ELF-1 (cell line): ENCODE results near the gene INTS4.
"Not testable (repeated sequence)": the region's sequence is repeated elsewhere in the genome, so short reads cannot be mapped to it uniquely, and the experiment has no call there.

Experiments
- DNase-seq: peaks from one replicate; pipeline ENCODE4 v3.0.0-alpha.2; 2016; ENCODE audit warnings: low read depth, low spot score

The INTS4 gene

DNA sequence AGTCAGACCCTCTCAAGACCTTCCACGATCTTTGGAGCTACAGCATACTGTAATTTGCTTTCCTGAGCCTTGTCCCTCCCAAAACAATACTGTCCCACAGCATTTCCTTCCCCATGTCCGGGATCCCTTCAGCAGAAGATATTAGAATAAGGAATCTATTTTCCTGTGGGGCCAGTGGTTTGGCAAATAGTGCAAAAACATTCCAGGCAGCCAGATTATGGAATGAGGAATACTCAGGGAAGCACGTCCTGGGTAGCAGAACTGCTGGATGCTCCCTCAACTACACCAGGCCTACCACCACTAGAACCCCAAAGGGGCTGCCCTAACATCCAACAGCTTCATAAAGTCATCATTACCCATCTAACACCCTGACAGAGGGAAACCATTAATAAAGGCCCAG is 112.1 kb downstream of the INTS4 start:
- DNase-seq: no peak

DNA sequence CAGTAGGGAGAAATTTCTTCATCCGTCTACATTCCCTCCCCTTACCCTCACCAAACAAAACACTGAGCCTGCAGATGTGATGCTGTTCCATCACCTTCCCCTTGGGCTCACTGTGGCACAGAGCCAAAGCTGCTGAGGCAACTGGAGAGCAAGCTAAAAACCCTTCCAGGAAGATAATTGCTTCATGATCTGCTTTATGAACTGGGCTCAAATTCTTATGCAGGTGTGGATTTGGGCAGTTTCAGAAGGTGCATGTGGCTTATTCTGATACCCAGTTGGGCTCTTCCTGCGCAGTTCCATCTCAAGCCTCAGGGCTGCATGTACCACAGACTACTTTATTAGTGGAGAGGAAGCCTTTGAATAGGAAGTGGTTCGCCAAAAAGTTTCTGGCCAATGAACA is 115.2 kb downstream of the INTS4 start:
- no peak for DNase-seq

DNA sequence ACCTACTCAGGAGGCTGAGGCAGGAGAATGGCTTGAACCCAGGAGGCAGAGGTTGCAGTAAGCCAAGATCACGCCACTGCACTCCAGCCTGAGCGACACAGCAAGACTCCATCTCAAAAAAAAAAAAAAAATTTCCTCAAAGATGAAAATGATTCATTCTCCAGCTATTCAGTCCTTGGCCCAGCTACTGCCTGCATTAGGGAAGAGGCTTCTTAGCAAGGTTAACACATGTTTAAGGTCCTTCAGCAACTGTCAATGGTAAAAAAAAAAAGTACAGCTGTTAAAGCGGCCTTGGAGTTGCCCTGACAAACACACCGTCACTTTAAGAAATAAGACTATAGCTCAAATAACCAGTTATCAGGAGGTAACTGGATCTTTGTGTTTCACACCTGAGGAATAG is 116.2 kb downstream of the INTS4 start:
- not testable (repeated sequence) for DNase-seq

DNA sequence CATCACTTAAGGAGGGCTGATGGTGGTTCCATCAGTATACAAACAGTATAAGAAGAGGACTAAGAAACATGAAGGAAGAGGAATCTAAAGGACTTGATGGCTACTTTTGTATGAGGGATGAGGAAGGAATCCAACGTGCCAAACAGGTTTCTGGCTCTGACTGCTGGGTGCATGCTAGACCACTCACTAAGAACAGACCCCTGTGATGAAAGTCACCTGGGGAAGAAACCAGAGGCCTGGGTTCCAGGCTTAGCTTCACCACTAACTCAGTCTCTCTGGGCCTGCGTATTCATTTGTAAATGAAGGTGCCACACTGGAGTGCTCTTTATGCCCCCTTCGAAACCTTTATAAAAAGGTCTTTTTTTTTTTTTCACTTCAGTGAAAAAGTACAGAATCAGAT is 118.4 kb downstream of the INTS4 start:
- peak; percentile 47 for DNase-seq

DNA sequence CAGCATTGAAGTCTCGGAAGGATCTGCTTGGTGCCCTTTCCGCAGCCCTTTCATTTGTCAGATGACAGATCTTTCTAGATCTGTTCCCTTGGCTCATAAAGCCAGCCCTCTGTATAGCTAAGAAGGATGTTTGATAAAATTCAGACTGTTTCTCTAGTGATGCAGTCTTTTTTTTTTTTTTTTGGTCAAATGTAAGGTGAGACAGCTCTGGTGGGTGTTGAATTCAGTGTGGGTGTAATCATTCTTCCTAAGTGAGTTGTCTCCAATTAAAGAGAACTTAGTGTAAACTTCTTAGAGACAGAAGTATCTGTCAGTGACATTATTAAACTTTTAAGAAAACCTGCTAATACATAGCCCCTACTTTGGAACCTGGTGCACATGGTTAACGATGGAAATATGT is 120.3 kb downstream of the INTS4 start:
- DNase-seq: no peak

DNA sequence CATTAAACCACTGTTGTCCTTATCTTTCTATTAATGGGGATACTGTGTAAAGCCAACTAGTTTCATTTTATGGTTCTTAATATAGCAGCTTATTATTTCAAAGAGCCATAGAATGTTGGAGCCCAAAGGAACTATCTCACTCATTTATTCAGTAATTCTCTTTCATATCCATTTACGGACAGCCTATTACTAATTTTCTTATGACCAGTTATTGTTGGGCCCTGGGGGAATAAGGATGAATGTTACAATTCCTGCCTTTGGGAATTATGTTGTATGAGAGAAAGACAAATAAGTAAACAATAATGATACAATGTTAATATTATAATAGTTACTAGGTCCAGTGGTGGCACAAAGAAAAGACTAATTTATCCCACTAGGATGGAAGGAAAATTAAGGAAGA is 121.1 kb downstream of the INTS4 start:
- DNase-seq: no peak

DNA sequence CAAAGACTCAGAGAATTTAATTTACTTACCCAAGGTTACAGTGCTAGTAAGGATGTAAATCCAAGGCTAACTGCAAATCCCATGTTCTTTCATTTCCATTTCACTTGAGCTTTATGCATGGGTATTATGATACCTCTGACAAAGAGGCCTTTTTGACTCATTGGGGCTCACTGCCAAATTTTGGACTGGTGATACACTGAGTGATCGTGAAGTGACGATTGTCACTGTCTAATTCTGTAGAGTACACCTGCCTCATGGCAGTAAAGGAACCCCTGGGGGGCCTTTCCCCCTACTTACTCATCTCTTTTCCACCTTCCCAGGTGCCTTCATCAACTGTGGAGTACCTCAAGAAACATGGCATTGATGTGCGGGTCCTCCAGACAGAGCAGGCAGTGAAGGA is 122.6 kb downstream of the INTS4 start:
- no peak for DNase-seq

DNA sequence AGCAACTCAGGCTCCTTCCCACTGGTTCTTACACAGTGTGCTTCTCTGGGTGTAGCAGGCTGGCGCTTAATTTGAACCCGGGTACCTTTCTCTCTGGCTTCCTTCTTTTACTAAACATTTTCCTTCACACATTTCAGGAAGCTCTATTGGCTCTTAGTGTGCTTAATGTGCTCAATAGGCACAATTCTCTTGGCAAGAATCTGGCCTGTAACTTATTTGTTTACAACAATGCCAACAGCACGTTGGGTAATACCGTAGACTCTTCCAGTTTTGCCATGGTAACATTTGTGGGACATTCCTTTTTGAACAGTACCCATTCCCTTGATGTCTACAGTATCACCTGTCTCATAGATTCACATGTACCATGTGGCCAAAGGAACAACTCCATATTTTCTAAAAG is 125.7 kb downstream of the INTS4 start:
- no peak for DNase-seq

DNA sequence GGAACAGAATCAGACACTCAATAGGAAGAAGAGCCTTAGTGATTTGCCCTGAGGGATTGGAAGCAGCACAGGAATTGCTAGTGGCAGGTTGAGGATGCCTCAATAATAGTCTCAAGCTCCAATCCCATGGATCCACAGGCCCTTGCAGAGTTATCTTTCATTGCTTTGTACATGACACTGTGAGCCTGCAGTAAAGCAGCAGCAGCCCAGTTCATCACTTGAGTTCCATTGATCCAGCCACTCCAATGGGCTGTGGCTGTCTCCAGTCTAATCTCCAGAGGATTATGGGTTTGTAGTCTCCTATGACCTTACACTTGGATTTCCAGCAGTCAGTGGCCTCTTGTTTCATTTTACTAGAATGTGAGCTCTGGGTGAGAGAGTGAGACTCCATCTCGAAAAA is 128.1 kb downstream of the INTS4 start:
- DNase-seq: no peak

DNA sequence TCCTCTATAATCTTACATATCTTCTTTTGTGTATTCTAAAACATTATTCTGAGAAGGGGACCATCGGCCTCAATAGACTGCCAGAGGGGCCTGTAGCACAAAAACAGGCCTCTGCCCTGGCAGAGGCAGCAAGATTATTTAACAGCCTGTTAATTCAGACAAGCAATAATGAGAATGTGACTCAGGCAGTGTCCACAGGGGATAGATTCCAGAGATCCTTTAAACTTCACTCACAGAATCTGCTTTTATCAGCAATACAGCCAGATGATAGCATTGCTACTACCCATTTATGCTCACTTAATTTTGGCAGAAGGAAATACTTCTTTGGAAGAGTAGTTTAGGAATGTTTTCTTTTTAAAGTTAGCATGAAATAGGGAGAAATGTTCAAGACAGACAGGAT is 128.7 kb downstream of the INTS4 start:
- no peak for DNase-seq

DNA sequence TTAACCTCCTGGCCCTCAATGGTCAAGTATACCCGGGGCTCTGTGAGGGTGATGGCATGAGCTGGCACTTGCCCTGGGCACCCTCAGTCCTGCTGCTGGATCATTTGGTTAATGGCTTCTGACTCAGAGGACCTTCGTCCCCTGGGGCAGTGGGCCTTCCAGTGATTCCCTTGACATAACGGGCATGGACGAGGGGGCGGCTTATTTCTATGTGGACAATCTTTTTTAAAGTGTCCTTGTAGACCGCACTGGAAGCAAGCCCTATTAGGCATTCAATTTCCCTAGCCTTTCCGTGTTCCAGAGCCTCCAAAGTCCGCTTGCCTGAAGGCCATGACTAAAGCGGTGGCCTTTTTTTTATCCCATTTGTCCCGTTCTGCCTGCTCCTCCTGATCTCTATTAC is 133.0 kb downstream of the INTS4 start:
- DNase-seq: not testable (repeated sequence)

DNA sequence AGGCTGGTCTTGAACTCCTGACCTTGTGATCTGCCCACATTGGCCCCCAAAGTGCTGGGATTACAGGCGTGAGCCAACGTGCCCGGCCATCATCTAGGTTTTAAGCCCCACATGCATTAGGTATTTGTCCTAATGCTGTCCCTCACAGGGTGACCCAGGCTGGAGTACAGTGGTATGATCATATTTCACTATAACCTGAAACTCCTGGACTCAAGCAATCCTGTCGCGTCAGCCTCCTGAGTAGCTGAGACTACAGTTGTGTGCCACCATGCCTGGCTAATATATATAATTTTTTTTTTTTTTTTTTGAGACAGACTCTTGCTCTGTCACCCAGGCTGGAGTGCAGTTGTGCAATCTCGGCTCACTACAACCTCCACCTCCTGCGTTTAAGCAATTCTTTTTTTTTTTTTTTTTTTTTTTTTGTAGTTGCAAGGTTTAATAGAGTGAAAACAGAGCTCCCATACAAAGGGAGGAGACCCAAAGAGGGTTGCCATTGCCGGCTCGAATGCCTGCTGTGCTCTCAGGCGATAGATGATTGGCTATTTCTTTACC is 136.5 kb downstream of the INTS4 start:
- DNase-seq: not testable (repeated sequence)

DNA sequence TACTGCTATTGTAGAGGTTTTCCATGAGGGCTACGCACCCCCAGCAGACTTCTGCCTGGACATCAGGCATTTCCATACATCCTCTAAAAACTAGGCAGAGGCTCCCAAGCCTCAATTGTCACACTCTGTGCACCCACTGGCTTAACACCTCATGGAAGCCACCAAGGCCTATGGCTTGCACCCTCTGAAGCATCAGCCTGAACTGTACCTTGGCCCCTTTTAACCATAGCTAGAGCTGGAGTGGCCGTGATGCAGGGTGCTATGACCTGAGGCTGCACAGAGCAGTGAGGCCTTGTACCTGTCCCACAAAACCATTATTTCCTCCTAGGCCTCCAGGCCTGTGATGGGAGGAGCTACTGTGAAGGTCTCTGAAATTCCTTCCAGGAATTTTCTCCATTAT is 139.6 kb downstream of the INTS4 start:
- DNase-seq: no peak

DNA sequence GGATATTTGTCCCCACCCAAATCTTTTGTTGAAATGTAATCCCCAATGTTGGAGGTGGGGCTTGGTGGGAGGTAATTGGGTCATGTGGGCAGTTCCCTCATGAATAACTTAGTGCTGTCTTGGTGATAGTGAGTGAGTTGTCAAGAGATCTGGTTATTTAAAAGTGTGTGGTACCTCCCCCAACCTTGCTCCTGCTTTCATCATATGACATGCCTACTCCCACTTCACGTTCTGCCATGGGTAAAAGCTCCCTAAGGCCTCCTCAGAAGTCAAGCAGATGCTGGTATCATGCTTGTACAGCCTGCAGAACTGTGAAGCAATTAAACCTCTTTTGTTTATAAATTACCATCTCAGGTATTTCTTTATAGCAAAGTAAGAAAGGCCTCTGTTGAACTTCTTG is 143.0 kb downstream of the INTS4 start:
- DNase-seq: no peak

DNA sequence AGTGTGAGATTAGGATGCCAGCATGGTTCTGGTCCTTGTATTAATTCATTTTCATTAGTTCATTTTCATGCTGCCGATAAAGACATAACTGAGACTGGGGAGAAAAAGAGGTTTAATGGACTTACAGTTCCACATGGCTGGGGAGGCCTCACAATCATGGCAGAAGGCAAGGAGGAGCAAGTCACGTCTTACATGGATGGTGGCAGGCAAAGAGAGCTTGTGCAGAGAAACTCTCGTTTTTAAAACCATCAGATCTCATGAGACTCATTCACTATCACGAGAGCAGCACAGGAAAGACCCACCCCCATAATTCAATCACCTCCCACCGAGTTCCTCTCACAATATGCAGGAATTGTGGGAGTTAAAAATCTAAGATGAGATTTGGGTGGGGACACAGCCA is 150.8 kb downstream of the INTS4 start:
- DNase-seq: not testable (repeated sequence)

DNA sequence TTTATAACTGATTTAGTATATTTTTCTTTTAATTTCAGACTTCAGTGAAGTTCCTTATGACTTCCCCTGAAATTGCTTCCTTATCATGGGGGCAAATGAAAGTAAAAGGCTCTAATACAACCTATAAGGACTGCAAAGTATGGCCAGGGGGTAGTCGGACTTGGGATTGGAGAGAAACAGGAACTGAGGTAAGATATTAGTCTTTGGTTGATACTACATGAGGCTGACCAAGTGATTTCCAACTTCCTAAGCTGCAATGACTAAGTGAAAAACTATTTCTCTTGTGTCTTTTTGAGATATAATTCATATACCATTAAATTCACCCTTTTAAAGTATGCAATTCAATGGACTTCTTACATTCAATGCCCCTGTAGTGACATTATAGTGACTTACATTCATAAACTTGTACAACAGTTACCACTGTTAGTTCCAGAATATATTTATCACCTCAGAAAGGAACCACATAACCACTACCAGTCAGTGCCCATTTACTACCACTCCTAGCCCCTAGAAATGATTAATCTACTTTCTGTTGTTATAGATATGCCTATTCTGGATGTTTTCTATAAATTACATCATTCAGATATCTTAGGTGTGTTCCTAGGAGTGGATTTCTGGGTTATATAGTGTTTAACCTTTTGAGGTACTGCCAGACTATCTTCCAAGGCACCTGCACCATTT is 151.9 kb downstream of the INTS4 start:
- DNase-seq: no peak

DNA sequence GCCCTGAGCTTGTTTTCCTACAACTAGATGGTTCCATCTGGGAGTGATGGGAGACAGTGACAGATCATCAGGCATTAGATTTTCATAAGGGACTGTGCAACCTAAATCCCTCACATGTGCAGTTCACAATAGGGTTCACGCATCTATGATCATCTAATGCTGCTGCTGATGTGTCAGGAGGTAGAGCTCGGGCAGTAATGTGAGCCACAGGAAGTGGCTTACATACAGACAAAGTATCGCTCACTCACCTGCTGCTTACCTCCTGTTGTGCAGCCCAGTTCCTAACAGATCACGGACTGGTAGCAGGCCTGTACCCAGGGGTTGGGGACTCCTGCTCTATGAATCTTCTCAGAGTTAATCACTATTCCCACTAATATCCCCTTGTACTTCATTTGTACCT is 161.2 kb downstream of the INTS4 start:
- no peak for DNase-seq

DNA sequence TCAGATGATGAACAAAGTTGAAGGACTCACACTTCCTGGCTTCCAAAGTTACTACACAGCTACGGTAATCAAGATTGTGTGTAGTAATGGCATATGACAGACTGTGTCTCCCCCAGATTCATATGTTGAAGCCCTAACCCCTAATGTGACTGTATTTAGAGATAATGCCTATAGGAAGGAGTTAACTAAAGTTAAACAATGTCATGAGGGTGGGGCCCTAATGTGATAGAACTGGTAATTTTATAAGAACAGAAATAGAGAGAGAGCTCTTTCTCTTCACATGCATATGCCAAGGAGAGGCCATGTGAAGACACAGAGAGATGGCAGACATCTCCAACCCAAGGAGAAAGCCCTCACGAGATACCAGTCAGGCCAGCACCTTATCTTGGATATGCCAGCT is 165.5 kb downstream of the INTS4 start:
- DNase-seq: no peak
